B cell (primary cell): ENCODE results near the gene ABCA4. TPM values are rescaled to one million over a fixed set of nuclear protein-coding genes. Genes with fewer than 3 reads are reported as not detected.

Experiments used
- ATAC-seq: fragments of 200-7000 bp; cut with Tn5 transposase; one replicate; pipeline ENCODE4 v1.10.0; 2021; ENCODE audit warnings: low read depth, mild to moderate bottlenecking, moderate number of reproducible peaks, moderate library complexity
- CTCF ChIA-PET: fragments of 350-600 bp; sonication (Branson Sonifier 250); formaldehyde crosslinking; loops from one replicate; lab custom pipeline; 2021; ENCODE audit warnings: antibody characterized with exemption, inconsistent platforms; lab: Charles Lee
- POLR2A ChIA-PET: fragments of 350-600 bp; sonication (Branson Sonifier 250); formaldehyde crosslinking; loops from one replicate; lab custom pipeline; 2021; ENCODE audit warnings: antibody characterized with exemption; lab: Charles Lee
- DNase-seq: peaks from one replicate; pipeline ENCODE4 v3.0.0; 2013
- H2AFZ ChIP-seq: 2 replicates; pipeline ENCODE4 v1.6.1; 2012; ENCODE audit warnings: mild to moderate bottlenecking, low read depth, low read length; ENCODE audit not compliant: insufficient read depth, poor library complexity, severe bottlenecking
- H3K27ac ChIP-seq, 2 donors: 1 replicate in 1 of 2; 2 replicates in 1 of 2; pipeline ENCODE4 v1.5.1; 2012 to 2013; ENCODE audit warnings: low read length in 2 of 2, mild to moderate bottlenecking in 2 of 2, moderate library complexity in 1 of 2
- H3K27me3 ChIP-seq, 4 experiments: fragments of 200-600 bp in 1 of 4; sonication (generic) in 1 of 4; replicated peaks in 1 of 4; 1 replicate in 2 of 4; 2 replicates in 2 of 4; pipeline versions ENCODE4 v1.6.1 to v1.7.0; 2013 to 2016; ENCODE audit warnings: low read length in 3 of 4, mild to moderate bottlenecking in 2 of 4, mixed read lengths in 1 of 4, moderate library complexity in 1 of 4; ENCODE audit not compliant: insufficient read depth in 4 of 4, control insufficient read depth in 3 of 4; ENCODE audit errors: control extremely low read depth in 1 of 4
- H3K36me3 ChIP-seq, 2 experiments: replicated peaks in 1 of 2; 1 replicate in 1 of 2; 2 replicates in 1 of 2; pipeline versions ENCODE4 v1.6.1 to v1.7.1; 2013; ENCODE audit warnings: low read length in 1 of 2; ENCODE audit not compliant: insufficient read depth in 2 of 2, control insufficient read depth in 1 of 2; ENCODE audit errors: control extremely low read depth in 1 of 2, extremely low read depth in 1 of 2
- H3K4me1 ChIP-seq, 2 donors: fragments of 200-600 bp in 1 of 2; sonication (generic) in 1 of 2; 1 replicate in 1 of 2; 2 replicates in 1 of 2; pipeline versions ENCODE4 v1.5.1 to v1.6.1; 2013 to 2017; ENCODE audit warnings: low read length in 2 of 2; ENCODE audit not compliant: control insufficient read depth in 2 of 2, insufficient read depth in 2 of 2
- H3K4me2 ChIP-seq: replicated peaks from 2 replicates; pipeline ENCODE3; 2012; ENCODE audit warnings: mild to moderate bottlenecking, low read depth, low read length; ENCODE audit not compliant: poor library complexity, severe bottlenecking
- H3K4me3 ChIP-seq, 5 experiments: fragments of 200-600 bp in 1 of 5; sonication (generic) in 1 of 5; 1 replicate in 3 of 5; 2 replicates in 2 of 5; pipeline versions ENCODE4 v1.5.1 to v1.7.0; 2011 to 2016; ENCODE audit warnings: low read length in 4 of 5, mild to moderate bottlenecking in 4 of 5, low read depth in 2 of 5, control low read depth in 1 of 5, moderate library complexity in 1 of 5; ENCODE audit not compliant: insufficient read depth in 1 of 5; ENCODE audit errors: control extremely low read depth in 1 of 5, extremely low read depth in 1 of 5
- H3K79me2 ChIP-seq: fragments of 200-600 bp; sonication (generic); one replicate; pipeline ENCODE4 v1.6.0; 2016; ENCODE audit warnings: low read length; ENCODE audit not compliant: control insufficient read depth, insufficient read depth
- H3K9ac ChIP-seq: fragments of 200-600 bp; sonication (generic); 2 replicates; pipeline ENCODE4 v1.6.1; 2017; ENCODE audit warnings: mild to moderate bottlenecking, low read length, moderate library complexity
- H3K9me3 ChIP-seq, 3 donors: one replicate each; pipeline versions ENCODE4 v1.6.1 to v1.7.1; 2013; ENCODE audit warnings: low read length in 2 of 3; ENCODE audit not compliant: control insufficient read depth in 2 of 3, insufficient read depth in 1 of 3; ENCODE audit errors: control extremely low read depth in 1 of 3
- H4K20me1 ChIP-seq: 2 replicates; pipeline ENCODE4 v1.6.0; 2012; ENCODE audit warnings: mild to moderate bottlenecking, low read length; ENCODE audit not compliant: insufficient read depth, control insufficient read depth, poor library complexity, severe bottlenecking
- H3K27ac Mint-ChIP-seq: one replicate; pipeline ENCODE4 v1.8.0; 2021; ENCODE audit warnings: mixed read lengths
- H3K27me3 Mint-ChIP-seq: one replicate; pipeline ENCODE4 v1.8.0; 2021; ENCODE audit warnings: mixed read lengths
- H3K4me1 Mint-ChIP-seq: one replicate; pipeline ENCODE4 v1.8.0; 2021; ENCODE audit warnings: mixed read lengths
- H3K4me3 Mint-ChIP-seq: one replicate; pipeline ENCODE4 v1.8.0; 2021; ENCODE audit warnings: mixed read lengths
- H3K9me3 Mint-ChIP-seq: one replicate; pipeline ENCODE4 v1.8.0; 2022; ENCODE audit warnings: mixed read lengths; ENCODE audit not compliant: insufficient read depth
- CTCF ChIP-seq: fragments of 200-600 bp; IDR thresholded peaks from one replicate; pipeline ENCODE4 v1.8.0; 2022; ENCODE audit warnings: antibody characterized with exemption, mild to moderate bottlenecking
- EZH2 ChIP-seq: IDR thresholded peaks from 2 replicates; pipeline ENCODE4 v1.6.1; 2012; ENCODE audit warnings: borderline replicate concordance, low read depth, mild to moderate bottlenecking, moderate library complexity, low read length; ENCODE audit not compliant: insufficient read depth, poor library complexity, severe bottlenecking
- WGBS: methylation state at CpG from one replicate; pipeline ENCODE4 v1.1.5; 2013; ENCODE audit warnings: missing lambda C conversion rate; ENCODE audit not compliant: insufficient coverage; 5-methylcytosine and 5-hydroxymethylcytosine counted together
- intact Hi-C: fragments of 100-400 bp; cut with micrococcal nuclease; formaldehyde crosslinking; loops from one replicate; pipeline ENCODE4 v1.10.0; 2022
- polyA plus RNA-seq: library from polyadenylated mRNA; depleted of rRNA; stranded (reverse); fragments of >200 nt; gene quantifications from 2 replicates; pipeline ENCODE4 v1.2.3, GENCODE V29; 2012
- total RNA-seq, 2 donors: library from RNA; stranded (reverse); fragments of 120-200 nt in 1 of 2; gene quantifications; 1 replicate in 1 of 2; 2 replicates in 1 of 2; pipeline versions ENCODE4 v1.2.3 to v1.2.4, GENCODE V29; 2013 to 2022

ABCA4 gene
- total and polyA plus RNA-seq, 2 donors (not counting 1 experiment from before 2014, with no cell fraction given) = not detected

DNA sequence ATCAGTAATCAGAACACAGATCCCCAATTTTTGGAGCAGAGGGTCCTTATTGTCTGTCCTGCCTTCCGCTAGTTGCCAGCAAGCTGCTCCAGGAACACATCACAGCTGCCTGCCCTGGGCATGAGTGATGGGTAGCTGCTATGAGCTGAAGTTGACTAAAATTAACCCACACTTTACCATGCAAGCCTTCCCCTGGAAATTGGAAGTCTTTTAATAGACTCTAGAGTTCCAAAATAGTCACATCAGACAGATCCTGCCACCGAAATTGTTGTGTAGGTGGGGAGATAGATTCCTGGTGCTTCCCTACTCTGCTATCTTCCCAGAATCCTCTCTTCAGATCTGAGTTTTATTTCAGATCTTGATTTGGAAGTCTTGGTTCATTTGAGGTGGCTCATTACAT, 148.6 kb downstream of the ABCA4 start:
- Histone ChIP-seq H3K79me2 (no peaks in the 10 kb centered on the region), H3K4me3 (no peak overlapping the region), H3K9ac (no peak overlapping the region), H2AFZ (no peak overlapping the region), H4K20me1 (no peaks in the 10 kb centered on the region), H3K36me3 (no peaks in the 10 kb centered on the region), H3K4me1 (no peaks in the 10 kb centered on the region), H3K9me3 (no peaks in the 10 kb centered on the region), H3K4me2 (no peak overlapping the region), H3K27me3 (peaks cover 0 to 3% (median 0%) of the 10 kb centered on the region in 4 experiments), H3K27ac (no peak overlapping the region)
- no CpG with 5 or more reads among the region's 2 CpGs for WGBS
- H3K9me3 Mint-ChIP-seq = no peaks in the 10 kb centered on the region
- no peak overlapping the region for H3K27ac Mint-ChIP-seq
- TF ChIP-seq EZH2 = no peak
- TF ChIP-seq CTCF = no peak
- no peak for ATAC-seq
- POLR2A ChIA-PET = no interaction called here
- no peak for DNase-seq
- no peak overlapping the region for H3K4me3 Mint-ChIP-seq
- intact Hi-C loops = no loop called here
- CTCF ChIA-PET = no interaction called here
- peaks cover 16% of the 10 kb centered on the region for H3K27me3 Mint-ChIP-seq
- H3K4me1 Mint-ChIP-seq = no peaks in the 10 kb centered on the region

DNA sequence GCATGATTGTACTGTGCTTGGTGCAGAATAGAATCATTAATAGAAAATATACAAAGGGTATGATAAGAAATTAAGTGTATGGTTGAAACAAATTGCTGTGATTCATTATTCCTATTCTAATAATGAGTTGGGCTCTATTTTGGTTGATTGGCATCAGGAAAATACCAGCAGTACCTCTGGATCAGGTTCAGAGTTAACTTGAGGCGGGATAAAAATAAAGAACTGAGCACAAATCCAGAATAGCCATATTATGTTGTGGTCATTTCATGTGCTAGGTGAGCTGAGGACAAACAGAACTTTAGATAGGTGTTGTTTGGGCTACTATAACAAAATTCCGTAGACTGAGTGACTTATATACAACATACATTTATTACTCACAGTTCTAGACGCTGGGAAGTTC, 151.1 kb downstream of the ABCA4 start:
- Mint-ChIP-seq H3K9me3 (no peaks in the 10 kb centered on the region), H3K4me3 (no peak overlapping the region), H3K27ac (no peak overlapping the region), H3K4me1 (no peaks in the 10 kb centered on the region), H3K27me3 (peaks cover 15% of the 10 kb centered on the region)
- Histone ChIP-seq H3K9me3 (no peaks in the 10 kb centered on the region), H2AFZ (no peak overlapping the region), H3K4me3 (no peak overlapping the region), H3K4me2 (no peak overlapping the region), H3K79me2 (no peaks in the 10 kb centered on the region), H3K27ac (no peak overlapping the region), H3K9ac (no peak overlapping the region), H3K36me3 (no peaks in the 10 kb centered on the region), H3K27me3 (peaks cover 0 to 3% (median 0%) of the 10 kb centered on the region in 4 experiments), H4K20me1 (no peaks in the 10 kb centered on the region), H3K4me1 (no peaks in the 10 kb centered on the region)
- ChIA-PET POLR2A (no interaction called here), CTCF (no interaction called here)
- no CpG with 5 or more reads among the region's 3 CpGs for WGBS
- intact Hi-C loops = no loop called here
- TF ChIP-seq CTCF = no peak
- no peak for TF ChIP-seq EZH2
- no peak for ATAC-seq
- DNase-seq = no peak
